Retina (tissue), 1 donor: ENCODE data around the gene ZSCAN9.
A peak's percentile ranks its signal among the peaks of the same experiment; 100 is the strongest.

Source experiments
- DNase-seq: peaks from one replicate; pipeline ENCODE4 v3.0.0-alpha.2; 2016

The ZSCAN9 gene

DNA sequence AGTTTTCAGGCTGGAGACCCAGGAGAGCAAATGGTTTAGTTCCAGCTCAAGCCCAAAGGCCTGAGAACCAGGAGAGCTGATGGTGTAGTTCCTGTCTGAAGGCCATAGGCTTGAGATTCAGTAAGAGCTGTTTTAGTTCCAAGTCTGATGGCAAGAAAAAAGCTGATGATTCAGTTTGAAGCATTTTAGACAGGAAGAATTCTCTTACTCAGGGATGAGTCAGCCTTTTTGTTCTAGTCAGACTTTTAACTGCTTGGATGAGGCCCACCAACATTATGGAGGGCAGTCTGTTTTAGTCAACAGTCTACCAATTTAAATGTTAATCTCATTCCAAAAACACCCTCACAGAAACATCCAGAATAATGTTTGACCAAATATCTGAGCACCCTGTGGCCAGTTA is 44.4 kb downstream of the ZSCAN9 start:
- no peak for DNase-seq

DNA sequence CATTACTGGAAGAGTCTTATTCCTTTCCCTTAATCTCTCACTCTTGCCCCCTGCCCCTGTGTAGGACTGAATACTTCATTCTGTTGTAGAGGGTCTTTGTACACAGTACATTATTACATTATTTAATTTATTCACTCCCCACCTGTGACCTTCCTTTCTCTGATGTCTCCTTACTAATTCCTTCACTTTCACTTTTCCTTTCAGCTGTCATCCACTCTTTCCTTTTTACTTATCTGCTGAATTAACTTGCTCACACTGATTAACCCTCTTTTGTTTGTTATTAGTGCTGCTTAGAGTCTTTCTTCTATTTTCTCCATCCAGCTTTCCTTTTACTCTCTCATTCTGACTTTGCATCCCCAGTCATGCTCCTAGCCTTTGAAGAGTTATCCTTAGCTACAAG is 49.8 kb downstream of the ZSCAN9 start:
- no peak for DNase-seq

DNA sequence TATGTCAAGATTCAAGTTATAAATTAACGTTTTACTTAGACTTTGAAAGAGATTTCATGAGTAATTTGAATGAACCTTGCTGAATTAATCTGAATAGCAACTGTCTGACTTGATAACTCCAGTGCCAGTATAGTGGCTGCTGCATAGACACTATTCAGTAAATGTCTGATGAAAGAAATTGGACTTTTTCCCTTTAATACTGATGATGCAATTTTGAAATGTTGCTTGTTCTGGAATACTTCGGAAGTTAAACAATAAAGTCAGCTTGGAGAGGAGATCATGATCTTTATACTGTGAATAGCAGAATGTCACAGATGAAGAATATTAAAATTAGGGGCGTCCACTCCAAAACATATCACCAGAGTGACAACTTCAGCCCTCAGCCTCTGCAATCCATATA is 52.7 kb downstream of the ZSCAN9 start:
- DNase-seq = no peak

DNA sequence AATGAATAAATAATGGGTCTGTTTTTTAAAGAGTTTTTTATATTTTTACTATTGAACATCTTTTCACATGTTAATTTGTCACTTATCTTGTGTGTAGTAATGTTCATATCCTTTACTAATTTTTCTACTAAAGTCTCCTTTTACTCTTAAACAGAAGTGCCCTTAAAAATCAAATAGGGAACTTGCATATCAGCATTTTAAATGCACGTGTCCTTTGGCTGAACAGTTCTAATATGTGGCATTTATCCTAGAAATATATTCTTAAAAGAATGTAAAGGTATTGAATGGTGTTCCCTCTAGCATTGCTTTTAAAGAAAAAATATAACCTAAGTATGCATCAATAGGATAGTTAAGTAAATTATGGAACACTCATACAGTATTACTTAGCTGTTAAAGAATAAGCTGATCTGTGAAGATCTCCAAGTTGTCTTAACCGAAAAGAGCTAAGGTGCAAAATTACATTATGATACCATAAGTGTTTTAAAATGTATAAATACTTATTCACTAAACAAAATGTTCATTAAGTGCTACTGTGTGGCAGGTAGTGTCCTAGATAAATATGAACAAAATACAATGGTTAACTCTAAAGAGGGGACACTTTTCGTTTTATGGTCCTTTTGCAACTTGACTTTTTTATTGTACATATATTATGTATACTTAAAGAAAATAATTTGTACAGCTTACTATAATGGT is 55.7 kb downstream of the ZSCAN9 start:
- DNase-seq = no peak

DNA sequence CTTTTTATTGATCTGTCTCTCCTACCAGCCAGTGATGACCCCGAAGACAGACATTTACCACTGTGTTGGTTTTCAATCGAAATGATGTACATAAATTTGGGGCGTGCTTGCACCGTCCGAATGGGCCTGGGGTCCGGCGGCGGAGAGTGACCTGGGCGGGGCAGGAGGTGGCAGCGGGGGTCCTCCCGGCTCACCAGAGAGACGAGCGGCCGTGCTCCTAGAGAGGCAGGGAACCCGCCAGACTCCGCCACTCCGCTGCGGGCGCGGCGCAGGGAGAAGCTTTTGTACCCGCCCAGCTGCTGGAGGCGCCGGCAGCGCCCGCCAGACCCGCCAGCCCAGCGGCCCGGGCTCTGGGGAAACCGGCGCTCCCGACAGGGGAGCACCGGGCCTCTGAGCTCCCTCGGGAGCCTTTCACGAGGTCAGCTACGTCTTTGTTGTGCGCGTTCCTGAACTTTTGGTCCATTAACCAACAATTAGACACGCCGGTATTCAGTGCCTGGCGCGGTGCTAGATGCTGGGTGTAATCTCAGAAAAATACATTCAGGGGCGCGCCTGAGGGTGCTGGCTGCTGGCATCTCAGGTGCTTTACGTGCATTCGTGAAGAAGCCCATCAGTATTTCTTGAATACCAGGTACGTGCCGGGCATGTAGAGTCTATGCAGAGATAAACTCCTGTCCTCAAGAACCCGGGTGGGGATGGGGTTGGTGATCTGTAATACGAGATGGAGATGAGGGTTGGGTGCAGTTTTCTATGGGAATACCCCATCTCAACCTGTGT is 56.4 kb downstream of the ZSCAN9 start, which contains the start of gene PGBD1:
Gene PGBD1 (plus strand): TSS at position 285 of the 777 bp plus-strand sequence. CDS start 2,242 bp downstream, outside the sequence.
- DNase-seq = peak; percentile 92

DNA sequence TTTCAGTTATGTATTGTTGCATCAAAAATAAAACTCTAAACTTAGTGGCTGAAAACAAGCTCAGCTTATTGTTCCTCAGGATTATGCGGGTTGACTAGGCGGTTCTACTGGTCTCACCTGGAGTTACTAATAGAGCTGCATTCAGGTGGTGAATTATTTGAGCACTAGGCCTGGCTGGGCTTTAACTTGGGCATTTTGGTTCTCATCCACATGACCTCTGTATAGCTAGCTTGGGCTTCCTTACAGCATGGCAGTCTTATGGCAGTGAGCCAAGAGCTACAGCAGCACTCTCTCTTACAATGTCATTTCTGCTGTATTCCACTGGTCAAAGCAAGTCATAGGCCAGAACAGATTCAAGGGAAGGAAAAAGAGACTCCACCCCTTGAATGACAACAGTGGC is 57.9 kb downstream of the ZSCAN9 start:
- DNase-seq = no peak
